Hematopoietic multipotent progenitor cell treated with erythropoietin and hydrocortisone succinate and interleukin-3 and kit ligand, for 15 days (in vitro differentiated cells): Measurements from ENCODE around the gene PHTF1.
A peak's percentile ranks its signal among the peaks of the same experiment; 100 is the strongest.
"Not testable (repeated sequence)": the region's sequence is repeated elsewhere in the genome, so short reads cannot be mapped to it uniquely, and the experiment has no call there.

Source experiments
- DNase-seq: peaks from one replicate; pipeline ENCODE4 v3.0.0-alpha.2; 2015; ENCODE audit warnings: low spot score

PHTF1 gene

GRCh38 chr1:113718621-113719020, 40.7 kb downstream of the PHTF1 start:
- DNase-seq = not testable (repeated sequence)

GRCh38 chr1:113717506-113717905, 41.8 kb downstream of the PHTF1 start:
- not testable (repeated sequence) for DNase-seq

GRCh38 chr1:113714606-113715269, 44.5 kb downstream of the PHTF1 start:
- DNase-seq = no peak

GRCh38 chr1:113701429-113701828, 57.9 kb downstream of the PHTF1 start:
- no peak for DNase-seq

- no peak for DNase-seq
Measured at GRCh38 chr1:113694910-113695309, 64.4 kb downstream of the PHTF1 start.

- DNase-seq = peak; percentile 23
Measured at GRCh38 chr1:113692824-113693431, 66.4 kb downstream of the PHTF1 start.

GRCh38 chr1:113692342-113692741, 66.9 kb downstream of the PHTF1 start:
- no peak for DNase-seq

GRCh38 chr1:113691184-113691583, 68.1 kb downstream of the PHTF1 start:
- DNase-seq = peak; percentile 15

GRCh38 chr1:113686891-113687618, 72.2 kb downstream of the PHTF1 start:
- DNase-seq = no peak

- peak; percentile 24 for DNase-seq
Measured at GRCh38 chr1:113684153-113684541, 75.1 kb downstream of the PHTF1 start.

- no peak for DNase-seq
Measured at GRCh38 chr1:113683384-113684152, 75.7 kb downstream of the PHTF1 start.

GRCh38 chr1:113681596-113682337, 77.5 kb downstream of the PHTF1 start:
- no peak for DNase-seq

- no peak for DNase-seq
Measured at GRCh38 chr1:113678159-113678469, 81.2 kb downstream of the PHTF1 start.

GRCh38 chr1:113677250-113678158, 81.8 kb downstream of the PHTF1 start:
- DNase-seq = peak; percentile 57

GRCh38 chr1:113676524-113676923, 82.8 kb downstream of the PHTF1 start:
- peak; percentile 17 for DNase-seq

GRCh38 chr1:113675302-113675701, 84.0 kb downstream of the PHTF1 start:
- DNase-seq = no peak

- DNase-seq = no peak
Measured at GRCh38 chr1:113674591-113674990, 84.7 kb downstream of the PHTF1 start.

- DNase-seq = no peak
Measured at GRCh38 chr1:113672491-113672890, 86.8 kb downstream of the PHTF1 start.

- no peak for DNase-seq
Measured at GRCh38 chr1:113670650-113671049, 88.6 kb downstream of the PHTF1 start.

GRCh38 chr1:113669988-113670387, 89.3 kb downstream of the PHTF1 start:
- no peak for DNase-seq

GRCh38 chr1:113666126-113666525, 93.2 kb downstream of the PHTF1 start:
- no peak for DNase-seq
